Sigmoid colon (tissue), 4 donors: ENCODE results near the gene EMC9.

ENCODE experiments used
- EP300 ChIP-seq, 4 donors: sonication (generic); formaldehyde crosslinking; IDR thresholded peaks; one replicate each; pipeline ENCODE4 v1.6.1; 2017; ENCODE audit warnings: antibody characterized with exemption in 4 of 4
- POLR2A ChIP-seq, 2 donors: fragments of 450-650 bp; IDR thresholded peaks; one replicate each; pipeline ENCODE4 v1.6.1; 2016; ENCODE audit warnings: antibody characterized with exemption in 2 of 2, mild to moderate bottlenecking in 2 of 2, moderate library complexity in 2 of 2
- TF ChIP-seq, protein P1 (sequence below), 4 experiments: fragments of 450-650 bp in 3 of 4; fragments of 200-600 bp in 1 of 4; IDR thresholded peaks; one replicate each; pipeline ENCODE4 v1.5.1; 2016 to 2019; ENCODE audit warnings: antibody characterized with exemption in 4 of 4, mild to moderate bottlenecking in 3 of 4, moderate library complexity in 2 of 4

DNA sequence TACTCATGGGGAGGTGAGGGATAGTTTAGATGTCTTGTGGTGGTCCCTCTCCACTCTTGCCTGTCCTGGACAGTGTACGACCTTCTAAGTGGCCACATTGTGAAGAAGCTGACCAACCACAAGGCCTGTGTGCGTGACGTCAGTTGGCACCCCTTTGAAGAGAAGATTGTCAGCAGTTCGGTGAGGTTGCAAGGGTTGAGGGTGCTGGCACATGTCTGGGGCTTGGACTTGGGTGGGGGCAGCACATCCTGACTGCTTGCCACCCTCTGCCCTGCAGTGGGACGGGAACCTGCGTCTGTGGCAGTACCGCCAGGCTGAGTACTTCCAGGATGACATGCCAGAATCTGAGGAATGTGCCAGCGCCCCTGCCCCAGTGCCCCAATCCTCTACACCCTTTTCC is 18.5 kb downstream of the EMC9 start:
- TF ChIP-seq, protein P1, sequence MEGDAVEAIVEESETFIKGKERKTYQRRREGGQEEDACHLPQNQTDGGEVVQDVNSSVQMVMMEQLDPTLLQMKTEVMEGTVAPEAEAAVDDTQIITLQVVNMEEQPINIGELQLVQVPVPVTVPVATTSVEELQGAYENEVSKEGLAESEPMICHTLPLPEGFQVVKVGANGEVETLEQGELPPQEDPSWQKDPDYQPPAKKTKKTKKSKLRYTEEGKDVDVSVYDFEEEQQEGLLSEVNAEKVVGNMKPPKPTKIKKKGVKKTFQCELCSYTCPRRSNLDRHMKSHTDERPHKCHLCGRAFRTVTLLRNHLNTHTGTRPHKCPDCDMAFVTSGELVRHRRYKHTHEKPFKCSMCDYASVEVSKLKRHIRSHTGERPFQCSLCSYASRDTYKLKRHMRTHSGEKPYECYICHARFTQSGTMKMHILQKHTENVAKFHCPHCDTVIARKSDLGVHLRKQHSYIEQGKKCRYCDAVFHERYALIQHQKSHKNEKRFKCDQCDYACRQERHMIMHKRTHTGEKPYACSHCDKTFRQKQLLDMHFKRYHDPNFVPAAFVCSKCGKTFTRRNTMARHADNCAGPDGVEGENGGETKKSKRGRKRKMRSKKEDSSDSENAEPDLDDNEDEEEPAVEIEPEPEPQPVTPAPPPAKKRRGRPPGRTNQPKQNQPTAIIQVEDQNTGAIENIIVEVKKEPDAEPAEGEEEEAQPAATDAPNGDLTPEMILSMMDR (IDR thresholded peaks at IDR 0.05) = no peak
- no peak for TF ChIP-seq POLR2A (IDR thresholded peaks at IDR 0.05)
- no peak for TF ChIP-seq EP300 (IDR thresholded peaks at IDR 0.05)
